Stimulated activated CD8-positive, alpha-beta memory T cell treated with anti-CD3 and anti-CD28 coated beads, Interleukin-15, amount 100 ng/mL, for 1 hour (primary cell): Measurements from ENCODE around the gene MAPK8IP3.
"Not testable (repeated sequence)": the region's sequence is repeated elsewhere in the genome, so short reads cannot be mapped to it uniquely, and the experiment has no call there.

Experiments used
- DNase-seq: peaks from one replicate; pipeline ENCODE4 v3.0.0-alpha.2; 2020; ENCODE audit warnings: low read depth

MAPK8IP3 gene

GRCh38 chr16:1678500-1679098, 27.4 kb upstream of the MAPK8IP3 start:
- peak; percentile 4 for DNase-seq

GRCh38 chr16:1680361-1680760, 25.6 kb upstream of the MAPK8IP3 start:
- DNase-seq, result no peak

- DNase-seq, result no peak
Observed at GRCh38 chr16:1681032-1681431, 25.0 kb upstream of the MAPK8IP3 start.

GRCh38 chr16:1687427-1688316, 18.3 kb upstream of the MAPK8IP3 start:
- no peak for DNase-seq

- no peak for DNase-seq
Observed at GRCh38 chr16:1688807-1689560, 17.0 kb upstream of the MAPK8IP3 start.

- DNase-seq, result no peak
Observed at GRCh38 chr16:1689853-1690252, 16.1 kb upstream of the MAPK8IP3 start.

- DNase-seq, result no peak
Observed at GRCh38 chr16:1690810-1691209, 15.2 kb upstream of the MAPK8IP3 start.

- no peak for DNase-seq
Observed at GRCh38 chr16:1691276-1691675, 14.7 kb upstream of the MAPK8IP3 start.

GRCh38 chr16:1691956-1692355, 14.0 kb upstream of the MAPK8IP3 start:
- no peak for DNase-seq

- DNase-seq, result no peak
Observed at GRCh38 chr16:1696863-1697262, 9.1 kb upstream of the MAPK8IP3 start.

GRCh38 chr16:1698680-1699079, 7.3 kb upstream of the MAPK8IP3 start:
- DNase-seq, result no peak

GRCh38 chr16:1700246-1700645, 5.7 kb upstream of the MAPK8IP3 start:
- DNase-seq, result no peak

GRCh38 chr16:1701216-1701878, 4.6 kb upstream of the MAPK8IP3 start:
- DNase-seq, result no peak

- not testable (repeated sequence) for DNase-seq
Observed at GRCh38 chr16:1705324-1705687, 689 bp upstream of the MAPK8IP3 start.

GRCh38 chr16:1706386-1707192, 594 bp downstream of the MAPK8IP3 start:
- DNase-seq, result peak; percentile 23

- DNase-seq, result no peak
Observed at GRCh38 chr16:1707193-1707790, 1.3 kb downstream of the MAPK8IP3 start.

GRCh38 chr16:1708083-1708767, 2.2 kb downstream of the MAPK8IP3 start:
- DNase-seq, result no peak

- no peak for DNase-seq
Observed at GRCh38 chr16:1708768-1709180, 2.8 kb downstream of the MAPK8IP3 start.

GRCh38 chr16:1709356-1709755, 3.4 kb downstream of the MAPK8IP3 start:
- DNase-seq, result no peak

- DNase-seq, result no peak
Observed at GRCh38 chr16:1710811-1711507, 5.0 kb downstream of the MAPK8IP3 start.
